GM21723 (cell line): Measurements from ENCODE around the gene JAM2.

ENCODE experiments used
- ATAC-seq: cut with Tn5 transposase; IDR thresholded peaks from one replicate; pipeline ENCODE4 v1.9.1; 2021; ENCODE audit warnings: mild to moderate bottlenecking, moderate library complexity; ENCODE audit not compliant: unreplicated experiment

The JAM2 gene

DNA sequence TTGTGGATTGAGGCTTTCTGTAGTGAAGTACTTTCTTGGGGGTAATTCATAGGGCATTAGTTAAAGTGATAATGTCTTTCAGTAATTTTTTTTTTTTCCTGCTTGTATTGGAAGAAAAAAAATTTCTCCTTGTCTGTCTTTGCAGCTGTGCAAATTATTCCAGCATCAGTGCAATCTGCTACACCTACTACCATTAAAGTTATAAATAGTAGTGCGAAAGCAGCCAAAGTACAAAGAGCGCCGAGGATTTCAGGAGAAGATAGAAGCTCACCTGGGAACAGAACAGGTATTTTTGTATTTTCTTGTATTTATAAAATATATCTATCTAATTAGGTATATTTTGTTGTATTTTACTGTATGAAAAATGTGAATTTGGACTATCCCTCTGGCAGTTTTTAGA is 125.0 kb downstream of the JAM2 start:
- no peak for ATAC-seq
